GM12891 (cell line): ENCODE data around the gene NPHP4.

ENCODE experiments used
- POLR2A ChIP-seq: IDR thresholded peaks from 2 replicates; pipeline ENCODE4 v1.6.1; 2011; ENCODE audit warnings: low read depth, low read length, control low read depth
- POLR2AphosphoS5 ChIP-seq: IDR thresholded peaks from 2 replicates; pipeline ENCODE4 v1.6.1; 2011; ENCODE audit warnings: low read depth, low read length, control low read depth
- POU2F2 ChIP-seq: IDR thresholded peaks from 2 replicates; pipeline ENCODE4 v1.6.1; 2011; ENCODE audit warnings: low read depth, mild to moderate bottlenecking, control low read depth, low read length, moderate library complexity
- TAF1 ChIP-seq: IDR thresholded peaks from 2 replicates; pipeline ENCODE4 v1.6.1; 2011; ENCODE audit warnings: low read depth, low read length, control low read depth

- TF ChIP-seq POU2F2 (no peak), POLR2AphosphoS5 (no peak), TAF1 (no peak), POLR2A (no peak)
Measured at GRCh38 chr1:5906966-5907365, 85.3 kb downstream of the NPHP4 start.
